ENCODE data around the gene BRAT1. TPM values are rescaled to one million over a fixed set of nuclear protein-coding genes. Genes with fewer than 3 reads are reported as not detected.

BRAT1 gene
- total and polyA plus RNA-seq, 2 experiments from 2014 or later = 19.2 to 45.0 TPM

DNA sequence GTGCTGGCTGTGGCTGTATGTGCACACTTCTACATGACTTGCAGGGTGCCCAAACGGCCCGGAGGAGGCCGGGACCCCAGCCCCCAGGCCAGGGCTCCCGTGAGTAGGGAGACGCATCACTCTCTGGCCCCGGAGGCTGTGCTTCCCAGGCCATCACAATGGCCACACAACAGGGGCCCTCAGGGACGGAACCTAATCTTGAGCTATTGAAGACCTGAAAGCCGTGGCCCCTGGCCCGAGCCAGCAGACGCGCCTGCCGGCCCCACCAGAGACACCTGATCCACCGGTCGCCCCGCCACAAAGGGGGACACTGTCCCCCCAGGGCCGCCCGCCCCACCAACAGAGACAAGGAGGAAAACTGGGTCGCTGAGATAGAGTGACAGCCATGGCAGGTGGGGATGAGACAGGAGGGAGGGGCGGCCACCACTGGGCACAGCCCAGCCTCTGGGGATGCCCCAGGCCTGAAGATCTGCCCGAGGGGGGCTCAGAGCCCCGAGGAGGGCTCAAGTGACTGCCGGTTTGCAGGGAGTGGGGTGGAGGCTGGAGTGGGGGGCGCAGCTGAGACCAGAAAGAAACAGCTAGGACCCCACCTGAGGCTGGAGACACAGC lies 45.9 kb downstream of the BRAT1 start:
- no peak overlapping the region for H3K27ac ChIP-seq
- no peaks in the 10 kb centered on the region for H3K9me2 ChIP-seq (replicated peaks; ENCODE audit: insufficient read depth)
- H3K4me3 ChIP-seq = no peak overlapping the region
- TF ChIP-seq EZH2phosphoT487 (IDR thresholded peaks at IDR 0.05; ENCODE audit: low read depth, severe bottlenecking, unreplicated experiment) = no peak
- no peak for TF ChIP-seq EZH2 (IDR thresholded peaks at IDR 0.05; ENCODE audit: borderline replicate concordance)
- TF ChIP-seq, protein P1, sequence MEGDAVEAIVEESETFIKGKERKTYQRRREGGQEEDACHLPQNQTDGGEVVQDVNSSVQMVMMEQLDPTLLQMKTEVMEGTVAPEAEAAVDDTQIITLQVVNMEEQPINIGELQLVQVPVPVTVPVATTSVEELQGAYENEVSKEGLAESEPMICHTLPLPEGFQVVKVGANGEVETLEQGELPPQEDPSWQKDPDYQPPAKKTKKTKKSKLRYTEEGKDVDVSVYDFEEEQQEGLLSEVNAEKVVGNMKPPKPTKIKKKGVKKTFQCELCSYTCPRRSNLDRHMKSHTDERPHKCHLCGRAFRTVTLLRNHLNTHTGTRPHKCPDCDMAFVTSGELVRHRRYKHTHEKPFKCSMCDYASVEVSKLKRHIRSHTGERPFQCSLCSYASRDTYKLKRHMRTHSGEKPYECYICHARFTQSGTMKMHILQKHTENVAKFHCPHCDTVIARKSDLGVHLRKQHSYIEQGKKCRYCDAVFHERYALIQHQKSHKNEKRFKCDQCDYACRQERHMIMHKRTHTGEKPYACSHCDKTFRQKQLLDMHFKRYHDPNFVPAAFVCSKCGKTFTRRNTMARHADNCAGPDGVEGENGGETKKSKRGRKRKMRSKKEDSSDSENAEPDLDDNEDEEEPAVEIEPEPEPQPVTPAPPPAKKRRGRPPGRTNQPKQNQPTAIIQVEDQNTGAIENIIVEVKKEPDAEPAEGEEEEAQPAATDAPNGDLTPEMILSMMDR (IDR thresholded peaks at IDR 0.05; ENCODE audit: poor library complexity) = no peak
- H3K27me3 ChIP-seq = no peaks in the 10 kb centered on the region
- DNase-seq (ENCODE audit: low spot score) = no peak
- WGBS (ENCODE audit: low lambda C conversion rate, missing lambda C conversion rate) = 84% methylated on average over 22 of the region's 23 CpGs
- peaks cover 9% of the 10 kb centered on the region for H3K4me1 ChIP-seq (ENCODE audit: insufficient read depth)
- H3K9me3 ChIP-seq (ENCODE audit: low read depth) = no peaks in the 10 kb centered on the region
- no peaks in the 10 kb centered on the region for H3K79me2 ChIP-seq
- H4K20me1 ChIP-seq (ENCODE audit: insufficient read depth, poor library complexity, severe bottlenecking) = no peaks in the 10 kb centered on the region
- no peak overlapping the region for H3K4me2 ChIP-seq
- H3K36me3 ChIP-seq (replicated peaks; ENCODE audit: insufficient read depth, low read depth) = no peaks in the 10 kb centered on the region
- H2AFZ ChIP-seq = no peak overlapping the region

GRCh38 chr7:2508327-2509215 lies 46.8 kb downstream of the BRAT1 start:
- no peak for DNase-seq (ENCODE audit: low spot score)
- H3K9me2 ChIP-seq (replicated peaks; ENCODE audit: insufficient read depth) = no peaks in the 10 kb centered on the region
- no peak overlapping the region for H3K4me2 ChIP-seq
- H3K27ac ChIP-seq = no peak overlapping the region
- H3K36me3 ChIP-seq (replicated peaks; ENCODE audit: insufficient read depth, low read depth) = no peaks in the 10 kb centered on the region
- H4K20me1 ChIP-seq (ENCODE audit: insufficient read depth, poor library complexity, severe bottlenecking) = no peaks in the 10 kb centered on the region
- H3K9me3 ChIP-seq (ENCODE audit: low read depth) = no peaks in the 10 kb centered on the region
- H3K79me2 ChIP-seq = no peaks in the 10 kb centered on the region
- H3K27me3 ChIP-seq = no peaks in the 10 kb centered on the region
- TF ChIP-seq EZH2phosphoT487 (IDR thresholded peaks at IDR 0.05; ENCODE audit: low read depth, severe bottlenecking, unreplicated experiment) (no peak), EZH2 (IDR thresholded peaks at IDR 0.05; ENCODE audit: borderline replicate concordance) (no peak)
- TF ChIP-seq, protein P1 (IDR thresholded peaks at IDR 0.05; ENCODE audit: poor library complexity) = no peak
- 69% methylated on average over 43 of the region's 43 CpGs for WGBS (ENCODE audit: low lambda C conversion rate, missing lambda C conversion rate)
- H3K4me1 ChIP-seq (ENCODE audit: insufficient read depth) = peaks cover 9% of the 10 kb centered on the region
- no peak overlapping the region for H3K4me3 ChIP-seq
- no peak overlapping the region for H2AFZ ChIP-seq

GRCh38 chr7:2507917-2508306 lies 47.4 kb downstream of the BRAT1 start:
- no peaks in the 10 kb centered on the region for H3K9me2 ChIP-seq (replicated peaks; ENCODE audit: insufficient read depth)
- H3K9me3 ChIP-seq (ENCODE audit: low read depth) = no peaks in the 10 kb centered on the region
- H3K79me2 ChIP-seq = no peaks in the 10 kb centered on the region
- 93% methylated on average over 6 of the region's 6 CpGs for WGBS (ENCODE audit: low lambda C conversion rate, missing lambda C conversion rate)
- no peak overlapping the region for H3K4me3 ChIP-seq
- DNase-seq (ENCODE audit: low spot score) = no peak
- no peaks in the 10 kb centered on the region for H3K36me3 ChIP-seq (replicated peaks; ENCODE audit: insufficient read depth, low read depth)
- H3K27me3 ChIP-seq = no peaks in the 10 kb centered on the region
- H3K4me2 ChIP-seq = no peak overlapping the region
- no peak overlapping the region for H3K27ac ChIP-seq
- no peaks in the 10 kb centered on the region for H4K20me1 ChIP-seq (ENCODE audit: insufficient read depth, poor library complexity, severe bottlenecking)
- H2AFZ ChIP-seq = no peak overlapping the region
- peaks cover 9% of the 10 kb centered on the region for H3K4me1 ChIP-seq (ENCODE audit: insufficient read depth)
- TF ChIP-seq, protein P1 (IDR thresholded peaks at IDR 0.05; ENCODE audit: poor library complexity) = no peak
- no peak for TF ChIP-seq EZH2phosphoT487 (IDR thresholded peaks at IDR 0.05; ENCODE audit: low read depth, severe bottlenecking, unreplicated experiment)
- TF ChIP-seq EZH2 (IDR thresholded peaks at IDR 0.05; ENCODE audit: borderline replicate concordance) = no peak

Measured in hepatocyte (in vitro differentiated cells).